HG02973 (cell line): Measurements from ENCODE around the gene ME2.
A peak's percentile ranks its signal among the peaks of the same experiment; 100 is the strongest.
"Not testable (repeated sequence)": the region's sequence is repeated elsewhere in the genome, so short reads cannot be mapped to it uniquely, and the experiment has no call there.

Experiments used
- ATAC-seq: cut with Tn5 transposase; IDR thresholded peaks from one replicate; pipeline ENCODE4 v1.9.1; 2021; ENCODE audit warnings: moderate library complexity; ENCODE audit not compliant: unreplicated experiment

Gene ME2

DNA sequence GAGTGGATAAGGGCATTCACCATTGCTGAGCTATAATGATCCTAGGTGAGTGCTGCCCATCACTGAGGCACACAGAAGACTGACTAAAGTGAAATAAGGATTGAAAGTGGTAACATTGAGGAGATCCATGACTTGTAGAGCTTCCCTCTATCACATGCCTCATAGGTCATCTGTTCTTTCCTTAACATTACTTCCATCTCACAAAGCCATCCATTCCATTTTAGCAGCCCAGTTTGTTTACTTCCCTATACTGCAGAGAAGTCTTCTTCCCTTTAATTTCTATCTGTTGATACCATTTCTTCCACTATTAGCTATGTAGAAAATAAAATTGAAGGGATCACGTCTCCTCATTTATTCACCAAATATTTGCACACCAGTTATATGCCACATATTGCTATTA lies 32.1 kb downstream of the ME2 start:
- no peak for ATAC-seq

DNA sequence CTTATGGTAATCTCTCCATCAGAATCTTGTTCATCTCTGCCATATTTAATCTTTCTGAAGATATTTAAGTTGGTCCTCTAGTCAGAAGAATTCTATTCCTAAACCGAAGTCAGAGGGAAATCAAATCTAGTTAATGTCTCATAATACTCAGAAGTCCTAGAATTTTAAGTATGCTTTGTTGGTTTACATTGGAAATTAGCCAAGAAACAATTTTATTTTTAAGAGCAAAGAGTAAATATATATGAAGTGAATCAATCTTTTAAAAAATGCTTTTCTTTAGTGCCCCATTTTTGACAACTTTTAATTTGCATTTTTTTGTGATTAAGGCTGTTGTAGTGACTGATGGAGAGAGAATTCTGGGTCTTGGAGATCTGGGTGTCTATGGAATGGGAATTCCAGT lies 38.1 kb downstream of the ME2 start:
- no peak for ATAC-seq

DNA sequence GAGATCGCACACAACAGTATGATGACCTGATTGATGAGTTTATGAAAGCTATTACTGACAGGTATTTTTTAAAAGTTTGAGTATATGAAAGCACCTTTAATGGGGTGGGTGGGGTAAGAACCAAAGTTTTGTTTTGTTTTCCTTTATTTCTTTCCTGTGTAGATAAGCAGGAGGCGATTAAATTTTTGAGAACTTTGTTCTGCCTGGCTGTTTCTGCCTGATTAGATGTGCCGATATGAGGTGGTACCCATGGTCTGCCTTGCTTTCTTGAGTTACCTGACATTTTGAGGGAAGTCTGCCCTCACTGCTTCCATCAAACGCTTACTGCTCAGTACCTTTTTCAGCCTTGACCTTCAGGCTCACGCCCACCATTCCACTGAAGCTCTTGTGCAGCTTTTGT lies 39.2 kb downstream of the ME2 start:
- no peak for ATAC-seq

DNA sequence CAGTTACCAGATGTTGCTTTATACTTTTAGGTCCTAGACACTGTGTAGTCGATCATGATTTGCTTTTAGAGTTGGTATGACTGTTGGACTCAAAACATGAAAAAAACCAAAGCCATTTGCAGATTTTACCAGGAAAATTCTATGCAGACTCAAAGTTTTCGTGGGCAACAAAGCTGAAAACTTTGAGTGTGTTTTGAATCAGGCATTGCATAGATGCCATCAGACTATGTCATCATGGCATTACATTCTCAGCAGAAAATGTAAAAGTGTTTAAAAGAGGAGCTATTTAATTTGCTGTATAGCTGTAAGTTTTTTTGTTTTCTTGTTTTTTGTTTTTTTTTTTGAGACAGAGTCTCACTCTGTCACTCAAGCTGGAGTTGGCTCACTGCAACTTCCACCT lies 45.5 kb downstream of the ME2 start:
- no peak for ATAC-seq

DNA sequence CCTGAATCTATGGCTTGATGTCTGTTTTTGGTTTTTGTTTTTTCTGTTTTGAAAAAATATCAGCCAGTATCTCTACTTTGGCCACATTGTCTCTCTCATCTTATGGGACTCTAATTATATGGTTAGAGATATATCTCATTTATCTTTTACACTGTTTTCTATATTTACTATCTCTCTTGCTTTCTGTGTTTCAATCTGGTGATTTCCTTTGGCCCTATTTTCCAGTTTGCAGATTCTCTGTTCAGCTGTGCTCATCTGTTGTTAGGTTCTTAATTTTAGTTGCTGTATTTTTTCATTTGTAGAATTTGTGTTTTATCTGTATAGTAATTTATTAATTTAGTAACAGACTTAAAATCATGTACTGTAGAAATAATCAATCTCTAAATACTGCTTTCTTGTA lies 47.6 kb downstream of the ME2 start:
- ATAC-seq, result no peak

DNA sequence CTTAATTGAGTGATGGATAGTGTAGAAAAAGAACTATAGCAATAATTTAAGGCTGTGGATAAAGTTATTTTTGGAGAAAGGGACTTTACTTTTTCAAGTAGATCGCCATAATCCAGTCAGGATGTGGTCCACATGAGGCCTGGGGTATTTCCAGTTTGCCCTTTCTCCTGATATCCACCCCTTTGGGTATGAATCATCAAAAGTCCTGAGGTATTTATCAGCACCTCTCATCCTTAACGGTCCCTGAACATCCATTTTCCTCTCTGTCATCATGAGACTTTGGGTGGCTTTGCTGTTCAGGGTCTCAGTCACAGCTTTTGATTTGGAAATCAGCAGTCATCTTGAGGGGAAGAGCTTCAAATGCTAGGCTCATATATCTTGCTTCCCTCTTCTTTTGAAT lies 49.6 kb downstream of the ME2 start:
- ATAC-seq, result no peak

DNA sequence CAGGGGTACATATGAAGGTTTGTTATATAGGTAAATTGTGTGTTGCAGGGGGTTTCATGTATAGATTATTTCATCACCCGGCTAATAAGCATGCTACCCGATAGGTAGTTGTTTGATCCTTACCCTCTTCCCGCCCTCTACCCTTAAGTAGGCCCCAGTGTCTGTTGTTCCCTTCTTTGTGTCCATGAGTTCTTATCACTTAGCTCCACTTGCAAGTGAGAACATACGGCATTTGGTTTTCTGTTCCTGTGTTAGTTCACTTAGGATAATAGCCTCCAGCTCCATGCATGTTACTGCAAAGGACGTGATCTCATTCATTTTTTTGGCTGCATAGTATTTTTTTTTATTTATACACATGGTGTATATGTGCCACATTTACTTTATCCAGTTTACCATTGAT lies 54.8 kb downstream of the ME2 start:
- ATAC-seq, result no peak

DNA sequence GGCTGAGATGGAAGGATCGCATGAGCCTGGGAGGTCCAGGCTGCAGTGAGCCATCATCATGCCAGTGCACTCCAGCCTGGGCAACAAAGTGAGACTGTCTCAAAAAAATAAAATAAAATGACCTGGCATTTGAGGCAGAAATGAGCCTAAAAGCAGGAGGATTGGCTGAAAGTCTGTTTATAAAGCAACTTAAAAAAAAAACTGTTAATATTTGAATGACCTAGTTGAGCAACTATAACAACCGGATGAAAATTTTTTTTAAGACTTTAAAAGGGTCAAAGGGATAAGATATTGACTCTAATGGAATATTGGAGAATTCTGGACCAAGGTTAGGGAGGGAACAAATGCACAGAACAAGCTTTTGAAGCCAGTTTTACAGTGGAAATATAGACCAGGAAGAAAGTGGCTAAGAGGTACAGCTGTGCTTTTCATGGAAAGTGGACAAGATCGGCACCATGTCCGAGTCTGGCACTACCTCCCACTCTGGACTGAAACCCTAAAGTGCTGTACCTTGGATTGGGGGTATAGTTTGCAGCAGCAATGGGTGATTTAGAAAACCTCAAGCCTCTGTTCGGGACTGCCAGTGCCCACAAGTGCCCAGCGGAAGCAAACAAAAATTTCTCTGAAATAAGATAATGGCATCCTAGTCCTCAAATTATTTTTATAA lies 55.8 kb downstream of the ME2 start:
- ATAC-seq, result no peak

DNA sequence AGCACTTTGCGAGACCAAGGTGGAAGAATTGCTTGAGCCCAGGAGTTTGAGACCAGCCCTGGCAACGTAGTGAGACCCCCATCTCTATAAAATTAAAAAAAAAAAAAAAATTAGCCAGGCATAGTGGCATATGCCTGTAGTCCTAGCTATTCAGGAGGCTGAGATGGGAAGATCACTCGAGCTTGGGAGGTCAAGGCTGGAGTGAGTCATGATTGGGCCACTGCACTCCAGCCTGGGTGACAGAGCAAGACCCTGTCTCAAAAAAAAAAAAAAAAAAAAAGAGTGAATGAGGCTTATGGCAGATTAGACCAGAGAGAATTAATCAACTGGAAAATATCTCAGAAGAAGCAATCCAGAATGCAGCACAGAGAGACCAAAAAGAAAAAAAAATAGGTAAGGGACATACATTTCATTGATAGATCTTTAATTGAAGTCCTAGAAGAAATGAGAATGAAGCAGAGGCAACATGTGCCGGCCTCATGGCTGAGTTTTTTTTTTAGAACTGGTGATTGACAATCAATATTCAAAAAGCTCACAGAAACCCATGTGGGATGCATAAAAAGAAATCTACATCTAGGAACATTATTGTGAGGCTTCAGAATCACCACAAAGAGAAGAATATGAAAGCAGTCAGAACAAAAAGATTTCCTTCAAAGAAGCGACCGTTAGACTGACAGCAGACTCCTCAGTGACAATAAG lies 56.7 kb downstream of the ME2 start:
- ATAC-seq, result no peak

DNA sequence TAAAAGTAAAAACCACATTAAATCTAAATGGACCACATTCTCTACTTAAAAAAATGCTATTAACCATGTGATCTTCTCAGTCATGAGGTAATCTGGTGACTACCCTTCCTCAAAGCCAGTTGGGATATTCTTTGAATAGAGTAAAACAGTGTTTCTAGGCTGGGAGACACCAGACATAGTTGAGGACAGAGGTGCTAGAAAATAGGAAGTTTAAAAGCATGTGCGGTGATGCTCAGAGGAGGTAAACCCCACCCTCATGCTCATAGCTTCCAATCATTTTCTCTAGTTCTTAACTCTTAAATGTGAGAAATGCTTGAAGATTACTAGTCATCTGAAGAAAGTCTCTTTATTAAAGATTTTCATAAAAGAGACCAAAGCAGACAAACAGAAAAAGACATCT lies 58.3 kb downstream of the ME2 start:
- ATAC-seq, result no peak

DNA sequence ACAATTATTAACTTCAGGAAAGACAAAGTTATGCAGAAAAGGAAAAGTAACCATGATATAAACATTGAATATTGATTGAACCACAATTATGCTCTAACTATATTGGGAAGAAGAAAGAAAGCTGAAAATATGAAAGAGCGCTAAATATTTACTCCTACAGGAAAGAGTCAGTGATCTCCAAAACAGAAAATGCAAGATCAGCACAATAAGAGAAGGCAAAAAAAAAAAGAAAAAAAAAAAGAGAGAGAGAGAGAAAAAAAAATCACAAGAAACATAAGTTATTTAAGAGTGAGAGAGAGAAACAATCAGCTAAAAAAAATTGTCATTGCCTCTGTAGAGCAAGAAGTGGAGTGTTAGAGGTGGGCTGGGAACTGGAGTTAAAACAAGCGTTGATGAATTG lies 60.0 kb downstream of the ME2 start:
- ATAC-seq, result no peak

DNA sequence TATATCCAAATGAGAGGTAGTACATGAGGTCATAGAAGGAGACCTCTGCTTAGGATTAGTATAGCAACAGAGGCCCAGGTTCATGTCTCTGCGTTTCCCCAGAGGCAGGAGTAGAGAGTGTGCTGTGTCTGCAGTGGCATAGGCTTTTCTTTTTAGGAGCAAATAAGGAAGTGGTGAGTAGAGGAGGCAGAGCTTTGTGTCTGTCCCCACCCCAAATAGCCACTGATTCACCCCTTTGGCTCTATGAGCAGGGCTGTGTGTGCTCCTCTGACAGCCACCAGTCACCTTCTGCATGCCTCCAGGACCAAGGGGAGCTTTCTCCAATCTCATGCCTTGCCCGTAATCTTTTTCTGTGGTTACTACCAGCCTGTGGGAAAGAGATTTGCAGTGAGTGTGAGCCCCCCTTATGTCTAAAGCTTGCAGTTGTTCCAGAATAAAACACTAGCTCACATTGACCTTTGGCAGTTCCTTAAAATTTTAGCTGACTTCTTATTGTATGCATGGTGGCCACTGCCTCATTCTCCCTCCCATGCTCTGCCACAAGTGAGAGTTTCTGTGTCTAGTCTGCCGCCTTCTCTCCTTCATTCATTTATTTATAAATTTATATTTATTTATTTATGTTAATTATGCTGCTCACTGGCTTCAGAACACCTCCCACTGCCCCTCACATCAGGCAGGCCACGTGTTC lies 65.5 kb downstream of the ME2 start:
- no peak for ATAC-seq

DNA sequence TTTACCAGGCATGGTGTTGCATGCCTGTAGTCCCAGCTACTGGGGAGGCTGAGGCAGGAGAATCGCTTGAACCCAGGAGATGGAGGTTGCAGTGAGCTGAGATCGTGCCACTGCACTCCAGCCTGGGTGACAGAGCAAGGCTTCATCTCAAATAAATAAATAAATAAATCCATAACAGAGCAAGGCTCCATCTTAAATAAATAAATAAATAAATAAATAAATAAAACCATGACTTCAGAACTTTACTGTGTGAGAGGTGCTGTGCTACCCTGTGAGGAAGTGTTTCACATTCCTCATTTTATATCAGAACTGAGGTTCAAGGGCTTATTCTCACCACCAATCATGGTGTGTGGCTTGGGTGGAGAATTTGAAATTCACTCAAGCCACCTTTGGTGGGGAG lies 67.0 kb downstream of the ME2 start:
- not testable (repeated sequence) for ATAC-seq

DNA sequence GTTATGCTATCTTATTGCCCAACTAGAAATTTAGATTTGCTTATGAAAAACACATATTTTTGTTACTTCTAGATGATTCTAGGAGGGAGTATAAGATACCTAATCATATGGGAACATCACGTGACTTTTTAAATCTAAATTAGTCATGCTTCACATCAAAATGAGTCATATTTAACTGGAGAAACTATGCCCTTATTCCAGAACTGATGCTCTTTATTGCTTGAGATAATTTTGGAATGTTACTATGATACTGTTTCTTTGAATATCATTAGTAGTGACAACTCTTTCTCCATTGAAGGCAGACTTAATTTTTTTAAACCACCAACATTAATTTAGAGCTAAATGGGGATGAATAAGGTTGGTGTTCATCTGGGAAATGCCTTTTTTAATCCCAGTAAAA lies 69.0 kb downstream of the ME2 start:
- no peak for ATAC-seq

DNA sequence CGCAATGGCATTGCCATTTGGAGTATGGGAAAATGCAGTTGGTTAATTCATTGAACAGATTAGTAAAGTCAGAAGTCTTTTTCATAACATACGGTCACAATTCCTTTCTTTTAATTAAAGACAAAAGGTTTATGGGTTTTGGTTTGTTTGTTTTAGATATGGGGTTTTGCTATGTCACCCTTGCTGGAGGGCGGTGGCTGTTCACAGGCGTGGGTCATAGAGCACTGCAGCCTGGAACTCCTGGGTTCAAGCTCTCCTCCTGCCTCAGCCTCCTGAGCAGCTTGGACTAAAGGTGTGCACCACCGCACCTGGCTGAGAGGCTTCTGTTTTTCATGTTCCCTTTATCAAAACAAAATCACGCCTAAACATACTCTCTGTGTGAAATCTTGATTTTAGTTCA lies 70.3 kb downstream of the ME2 start:
- no peak for ATAC-seq

DNA sequence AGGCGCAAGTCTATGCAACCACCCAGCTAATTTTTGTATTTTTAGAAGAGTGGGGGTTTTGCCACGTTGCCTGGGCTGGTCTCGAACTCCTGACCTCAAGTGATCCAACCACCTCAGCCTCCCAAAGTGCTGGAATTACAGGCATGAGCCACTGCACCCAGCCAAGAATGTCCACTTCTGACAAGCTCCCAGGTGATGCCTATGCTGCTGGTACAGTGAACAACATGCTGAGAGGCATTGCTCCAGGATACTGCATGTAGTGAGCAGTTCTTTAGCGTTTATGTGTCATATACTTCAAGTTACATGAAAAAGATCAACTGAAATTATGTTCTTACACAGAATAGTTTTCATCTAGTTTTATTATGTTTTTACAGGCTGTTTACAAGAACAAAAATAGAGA lies 71.7 kb downstream of the ME2 start:
- ATAC-seq, result no peak

DNA sequence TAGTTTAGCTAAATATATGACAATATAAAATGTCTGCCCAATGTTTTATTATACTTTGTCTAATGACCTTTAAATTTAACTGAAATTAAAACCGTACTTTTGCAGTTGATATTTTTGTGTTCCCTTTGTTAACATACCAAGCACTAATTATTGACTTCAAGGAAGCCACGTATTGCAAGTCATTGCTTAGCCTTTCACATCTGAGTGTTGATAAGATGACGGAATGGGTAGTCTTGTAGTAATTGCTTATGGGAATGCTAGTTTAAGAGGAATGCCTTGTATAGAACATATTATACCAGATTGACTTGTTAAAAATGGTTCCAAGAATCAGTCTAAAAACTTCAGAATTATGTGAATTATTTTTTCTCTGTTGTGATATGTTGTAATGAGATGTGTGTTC lies 74.9 kb downstream of the ME2 start:
- ATAC-seq, result no peak

DNA sequence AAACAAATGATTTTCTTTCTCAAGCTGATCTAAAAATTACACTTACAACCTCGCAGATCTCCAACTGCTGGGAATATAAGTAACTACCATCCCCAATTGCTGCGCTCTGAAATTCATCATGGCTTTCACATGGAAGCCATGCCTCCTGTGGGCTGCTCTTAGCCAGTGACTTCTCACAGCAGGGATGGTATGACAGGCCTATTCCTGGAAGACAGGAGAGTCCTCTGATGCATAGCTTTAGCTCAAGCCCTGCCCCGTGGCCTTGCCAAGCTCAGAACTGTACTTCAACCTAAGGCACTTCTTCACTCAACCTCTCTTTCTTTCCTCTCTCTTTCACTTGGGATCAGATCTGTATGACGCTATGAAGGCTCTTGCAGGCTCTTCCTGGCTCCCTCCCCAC lies 76.3 kb downstream of the ME2 start:
- ATAC-seq, result no peak

DNA sequence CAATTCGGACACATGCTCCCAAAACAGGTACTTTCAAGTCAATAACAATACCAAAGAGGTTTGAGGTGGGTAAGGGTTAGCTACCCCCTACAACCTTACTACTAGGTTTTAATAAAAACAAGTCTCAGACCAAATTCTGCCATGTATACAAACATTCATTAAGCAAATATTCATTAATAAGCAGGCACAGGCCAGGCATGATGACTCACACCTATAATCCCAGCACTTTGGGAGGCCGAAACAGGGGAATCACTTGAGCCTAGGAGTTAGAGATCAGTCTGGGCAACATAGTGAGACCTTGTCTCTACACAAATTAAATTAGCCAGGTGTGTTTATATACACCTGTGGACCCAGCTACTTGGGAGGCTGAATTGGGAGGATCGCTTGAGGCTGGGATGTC lies 77.2 kb downstream of the ME2 start:
- no peak for ATAC-seq

DNA sequence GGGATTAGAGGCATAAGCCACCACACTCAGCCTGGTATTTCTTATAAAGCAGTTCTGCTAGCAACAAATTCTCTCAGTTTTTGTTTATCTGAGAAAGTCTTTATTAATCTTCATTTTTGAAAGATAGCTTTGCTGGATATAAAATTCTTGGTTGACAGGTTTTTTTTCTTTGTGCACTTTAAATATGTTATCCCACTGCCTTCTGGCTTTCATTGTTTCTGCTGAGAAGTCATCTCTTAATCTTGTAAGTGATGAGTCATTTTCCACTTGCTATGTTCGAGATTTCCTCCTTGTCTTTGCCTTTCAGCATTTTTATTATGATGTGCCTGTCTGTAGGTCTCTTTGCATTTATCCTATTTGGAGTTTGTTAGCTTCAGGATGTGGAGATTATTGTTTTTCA lies 83.1 kb downstream of the ME2 start:
- no peak for ATAC-seq

DNA sequence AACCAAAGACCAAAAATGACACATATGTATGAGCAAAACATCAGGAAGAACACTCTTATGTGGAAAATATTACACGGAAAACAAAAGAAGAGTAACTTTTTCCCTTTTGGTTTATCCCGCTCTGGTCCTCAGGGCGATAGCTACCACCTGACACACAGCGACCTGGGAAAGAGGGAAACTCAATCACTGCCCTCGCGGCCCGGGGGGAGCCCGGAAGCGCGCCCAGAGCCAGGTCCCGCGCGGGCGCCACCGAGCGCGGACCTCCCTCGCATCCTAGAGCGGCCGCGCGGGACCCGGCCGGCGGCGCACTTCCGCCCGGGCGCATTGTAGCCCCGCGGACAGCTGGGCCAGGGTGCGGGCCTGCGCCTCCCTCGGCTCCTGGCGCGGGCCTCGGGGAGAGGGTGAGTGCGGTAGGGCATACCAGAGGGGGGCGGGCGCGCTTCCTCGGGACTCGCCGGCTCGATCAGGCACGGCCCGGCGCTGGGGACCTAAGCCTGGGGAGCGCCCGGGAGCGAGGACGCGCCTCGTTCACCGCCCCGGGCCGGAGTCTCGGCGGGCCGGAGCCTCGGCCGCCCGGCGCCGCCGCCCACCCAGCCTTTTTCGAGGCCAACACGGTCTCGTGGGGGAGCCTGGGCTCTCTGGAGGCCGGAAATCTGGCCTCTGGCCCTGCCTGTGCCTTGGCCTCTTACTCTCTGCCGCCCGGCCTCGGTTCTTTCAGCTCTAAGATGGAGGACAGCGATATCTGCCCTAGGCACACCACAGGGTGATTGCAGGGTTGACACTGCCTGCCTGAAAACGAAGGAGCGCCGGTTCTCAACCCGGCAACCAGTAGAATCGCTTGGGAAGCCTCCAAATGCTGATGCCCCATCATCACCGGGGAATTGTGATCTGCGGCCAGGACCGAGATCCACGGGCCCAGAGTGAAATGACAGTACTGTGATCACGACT lies 89.1 kb downstream of the ME2 start, which contains the start of gene ELAC1:
Gene ELAC1, plus strand, starts transcription at position 327 of the 948 bp plus-strand sequence. CDS start 6,365 bp downstream, outside the sequence.
- peak; percentile 92 for ATAC-seq
